Measurements from ENCODE around the gene MTMR12. TPM values are rescaled to one million over a fixed set of nuclear protein-coding genes. Genes with fewer than 3 reads are reported as not detected.

The MTMR12 gene
- total RNA-seq, 1 donor from 2014 or later, result 36.3 TPM

DNA sequence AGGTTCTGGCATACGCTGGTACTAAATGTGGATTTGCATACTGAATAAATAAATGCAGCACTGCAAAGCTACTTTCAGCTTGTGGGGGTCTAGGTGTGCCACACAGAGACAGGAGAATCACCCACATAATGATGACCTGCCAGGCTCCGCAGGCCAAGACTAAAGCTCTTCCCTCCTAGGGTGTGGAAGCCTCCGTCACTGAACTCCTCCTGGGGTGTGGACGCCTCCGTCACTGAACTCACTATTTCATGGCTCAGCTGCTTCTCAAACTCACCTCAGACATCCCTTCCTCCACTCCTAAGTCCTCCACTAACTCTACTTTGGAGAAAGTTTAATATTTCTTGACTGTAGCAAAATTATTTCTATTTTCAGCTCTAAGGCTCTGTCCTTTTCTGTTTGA lies 73.4 kb downstream of the MTMR12 start:
- no peaks in the 10 kb centered on the region for H3K9me3 Mint-ChIP-seq
- ATAC-seq (ENCODE audit: low read depth) (no peak), DNase-seq (no peak)
- intact Hi-C loops (cut with micrococcal nuclease), result no loop called here
- no peak overlapping the region for H3K27ac Mint-ChIP-seq
- ChIA-PET POLR2A (no interaction called here), CTCF (no interaction called here)
- H3K36me3 Mint-ChIP-seq (ENCODE audit: low read depth), result peaks cover 82% of the 10 kb centered on the region
- H3K4me3 Mint-ChIP-seq, result no peak overlapping the region
- peaks cover 3% of the 10 kb centered on the region for H3K4me1 Mint-ChIP-seq
- no peaks in the 10 kb centered on the region for H3K27me3 Mint-ChIP-seq
- TF ChIP-seq CTCF (IDR thresholded peaks at IDR 0.05), result no peak

GRCh38 chr5:32233696-32234447 lies 78.9 kb downstream of the MTMR12 start:
- Mint-ChIP-seq H3K9me3 (no peaks in the 10 kb centered on the region), H3K27ac (no peak overlapping the region), H3K27me3 (no peaks in the 10 kb centered on the region), H3K4me1 (peaks cover 21% of the 10 kb centered on the region), H3K4me3 (no peak overlapping the region), H3K36me3 (ENCODE audit: low read depth) (peaks cover 74% of the 10 kb centered on the region)
- TF ChIP-seq CTCF (IDR thresholded peaks at IDR 0.05), result no peak
- ATAC-seq (ENCODE audit: low read depth) (no peak), DNase-seq (no peak)
- intact Hi-C loops (cut with micrococcal nuclease), result loop anchor here (2.0 to 5.0 kb wide), 3 partner anchors 43 to 78 kb away; partner anchors contain the start of genes GOLPH3 and MTMR12
- POLR2A ChIA-PET, result interaction anchor here (1.3 kb wide), 1 partner anchor 95 kb away, joined by 3 read pairs; no protein-coding TSS in a partner anchor
- CTCF ChIA-PET, result interaction anchor here (1.2 to 8.2 kb wide), 5 partner anchors 15 to 379 kb away, joined by 3 to 187 read pairs (median 23); no protein-coding TSS in a partner anchor

DNA sequence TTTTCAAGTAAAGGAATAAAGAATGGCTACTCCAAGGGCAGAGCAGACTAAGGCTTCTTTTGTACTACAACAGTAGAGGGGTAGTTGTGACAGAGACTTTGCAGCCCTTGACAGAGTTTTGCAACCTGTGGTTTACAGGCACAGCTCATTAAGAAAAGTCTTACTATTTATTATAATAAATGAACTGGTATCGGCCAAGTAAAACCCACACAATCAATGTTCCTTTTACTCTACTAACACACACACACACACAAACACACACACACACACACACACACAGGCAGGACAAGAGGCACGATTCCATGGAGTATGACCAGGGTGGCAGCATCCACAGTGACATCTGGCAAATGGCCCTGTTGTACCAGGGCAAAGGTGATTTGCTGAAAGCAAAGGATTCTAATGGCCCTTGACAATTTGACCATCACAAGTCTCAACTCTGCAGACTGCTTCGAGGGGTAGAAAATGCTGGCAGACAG lies 79.5 kb downstream of the MTMR12 start:
- Mint-ChIP-seq H3K27ac (no peak overlapping the region), H3K9me3 (no peaks in the 10 kb centered on the region), H3K4me1 (peaks cover 21% of the 10 kb centered on the region), H3K27me3 (no peaks in the 10 kb centered on the region), H3K4me3 (no peak overlapping the region), H3K36me3 (ENCODE audit: low read depth) (peaks cover 72% of the 10 kb centered on the region)
- intact Hi-C loops (cut with micrococcal nuclease), result loop anchor here (2.0 to 5.0 kb wide), 3 partner anchors 44 to 79 kb away; partner anchors contain the start of genes GOLPH3 and MTMR12
- DNase-seq, result no peak
- POLR2A ChIA-PET, result interaction anchor here (1.1 to 1.3 kb wide), 2 partner anchors 96 to 357 kb away, joined by 3 read pairs; no protein-coding TSS in a partner anchor
- ATAC-seq (ENCODE audit: low read depth), result no peak
- CTCF ChIA-PET, result interaction anchor here (0.8 to 8.2 kb wide), 7 partner anchors 15 to 386 kb away, joined by 3 to 187 read pairs (median 3); no protein-coding TSS in a partner anchor
- no peak for TF ChIP-seq CTCF (IDR thresholded peaks at IDR 0.05)

DNA sequence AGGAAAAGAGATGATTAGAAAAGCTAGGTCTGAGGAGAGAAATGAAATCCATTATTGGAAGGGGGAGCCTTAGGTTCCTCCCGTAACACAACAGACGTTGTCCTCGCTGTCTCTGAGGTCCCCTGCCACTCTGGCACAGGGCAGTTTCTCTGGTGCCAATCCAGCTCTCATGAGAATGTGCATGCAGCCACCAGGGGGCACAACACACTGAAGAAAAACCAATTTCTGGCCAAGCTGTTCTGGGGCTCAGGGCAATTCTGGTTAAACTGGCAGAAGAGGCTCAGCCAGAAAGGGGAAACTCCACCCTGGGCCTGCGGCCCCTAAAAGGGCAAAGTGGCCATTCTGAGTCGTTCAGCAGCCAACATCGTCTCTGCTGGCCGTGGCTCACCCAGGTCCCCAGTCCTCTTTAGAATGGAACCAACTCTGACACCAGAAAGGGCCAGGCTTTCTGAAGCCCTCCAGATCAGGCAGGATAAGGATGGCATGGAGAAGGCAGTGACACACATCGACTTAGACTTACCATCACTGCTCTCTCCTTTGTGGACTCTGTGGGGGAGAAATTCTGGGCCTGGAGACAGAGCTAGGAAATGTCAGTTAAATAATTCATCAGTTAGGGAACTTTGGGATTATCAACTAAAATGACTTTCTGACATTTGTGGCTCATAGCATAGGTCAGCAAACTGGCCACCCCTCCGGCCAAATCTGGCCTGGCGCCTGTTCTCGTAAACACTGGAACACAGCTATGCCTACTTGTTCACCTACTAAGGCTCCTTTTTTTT lies 80.1 kb downstream of the MTMR12 start:
- H3K27me3 Mint-ChIP-seq, result no peaks in the 10 kb centered on the region
- no peak overlapping the region for H3K4me3 Mint-ChIP-seq
- H3K9me3 Mint-ChIP-seq, result no peaks in the 10 kb centered on the region
- no peak for TF ChIP-seq CTCF (IDR thresholded peaks at IDR 0.05)
- peaks cover 73% of the 10 kb centered on the region for H3K36me3 Mint-ChIP-seq (ENCODE audit: low read depth)
- DNase-seq (peak; percentile 62), ATAC-seq (ENCODE audit: low read depth) (peak; percentile 87)
- H3K27ac Mint-ChIP-seq, result peak overlapping the region; percentile 10
- peaks cover 21% of the 10 kb centered on the region for H3K4me1 Mint-ChIP-seq
- POLR2A ChIA-PET, result interaction anchor here (0.6 to 1.1 kb wide), 5 partner anchors 26 to 358 kb away, joined by 3 to 4 read pairs (median 3); partner anchors contain the start of gene GOLPH3
- intact Hi-C loops (cut with micrococcal nuclease), result loop anchor here (1.0 to 5.0 kb wide), 7 partner anchors 45 to 381 kb away; partner anchors contain the start of genes GOLPH3 and MTMR12
- CTCF ChIA-PET, result interaction anchor here (0.7 to 8.2 kb wide), 35 partner anchors 9 to 387 kb away, joined by 3 to 187 read pairs (median 4); partner anchors contain the start of gene GOLPH3

Measured in activated B cell treated with CpG ODN at 0.5 μM for 24 hours (primary cell).